Thoracic aorta (tissue), 2 donors: ENCODE measurements around the gene CYTL1. TPM values are rescaled to one million over a fixed set of nuclear protein-coding genes. Genes with fewer than 3 reads are reported as not detected.
"Not testable (repeated sequence)": the region's sequence is repeated elsewhere in the genome, so short reads cannot be mapped to it uniquely, and the experiment has no call there.

Experiments used
- ATAC-seq: fragments of 150-250 bp; one replicate; pipeline ENCODE4 v1.8.0; 2017; ENCODE audit warnings: low read depth; ENCODE audit not compliant: insufficient number of reproducible peaks, low FRiP score
- DNase-seq: peaks from one replicate; pipeline ENCODE4 v3.0.0-alpha.2; 2020; ENCODE audit warnings: low spot score
- H3K27ac ChIP-seq, 2 donors: fragments of 200-600 bp; sonication (generic); 1 replicate in 1 of 2; 2 replicates in 1 of 2; pipeline ENCODE4 v1.5.1; 2016; ENCODE audit warnings: mild to moderate bottlenecking in 2 of 2, moderate library complexity in 2 of 2
- H3K27me3 ChIP-seq: fragments of 200-600 bp; sonication (generic); replicated peaks from 2 replicates; pipeline ENCODE4 v1.6.0; 2016; ENCODE audit warnings: mild to moderate bottlenecking; ENCODE audit not compliant: insufficient read depth
- H3K36me3 ChIP-seq: fragments of 200-600 bp; sonication (generic); one replicate; pipeline ENCODE4 v1.5.1; 2016
- H3K4me1 ChIP-seq, 2 donors: fragments of 200-600 bp; sonication (generic); 1 replicate in 1 of 2; 2 replicates in 1 of 2; pipeline versions ENCODE4 v1.5.1 to v1.6.0; 2016; ENCODE audit warnings: low read depth in 2 of 2, mild to moderate bottlenecking in 1 of 2; ENCODE audit not compliant: control insufficient read depth in 1 of 2
- H3K4me3 ChIP-seq: fragments of 200-600 bp; sonication (generic); 2 replicates; pipeline ENCODE4 v1.5.1; 2016; ENCODE audit warnings: mild to moderate bottlenecking
- H3K9me3 ChIP-seq: fragments of 200-600 bp; sonication (generic); 2 replicates; pipeline ENCODE4 v1.5.1; 2016
- total RNA-seq, 2 donors: library from RNA; depleted of rRNA; stranded (reverse); fragments of >200 nt; gene quantifications; one replicate each; pipeline versions ENCODE4 v1.1.0 to v1.2.3, GENCODE V29; 2016
- TF ChIP-seq, protein P1 (sequence below): fragments of 200-600 bp; sonication (generic); IDR thresholded peaks from one replicate; pipeline ENCODE4 v1.5.1; 2019; ENCODE audit warnings: antibody characterized with exemption

The CYTL1 gene, protein sequence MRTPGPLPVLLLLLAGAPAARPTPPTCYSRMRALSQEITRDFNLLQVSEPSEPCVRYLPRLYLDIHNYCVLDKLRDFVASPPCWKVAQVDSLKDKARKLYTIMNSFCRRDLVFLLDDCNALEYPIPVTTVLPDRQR
- 100 to 1,000 TPM in 1 of 2 donors, 10 to 100 TPM in 1; 52.3 to 126 TPM for total RNA-seq

DNA sequence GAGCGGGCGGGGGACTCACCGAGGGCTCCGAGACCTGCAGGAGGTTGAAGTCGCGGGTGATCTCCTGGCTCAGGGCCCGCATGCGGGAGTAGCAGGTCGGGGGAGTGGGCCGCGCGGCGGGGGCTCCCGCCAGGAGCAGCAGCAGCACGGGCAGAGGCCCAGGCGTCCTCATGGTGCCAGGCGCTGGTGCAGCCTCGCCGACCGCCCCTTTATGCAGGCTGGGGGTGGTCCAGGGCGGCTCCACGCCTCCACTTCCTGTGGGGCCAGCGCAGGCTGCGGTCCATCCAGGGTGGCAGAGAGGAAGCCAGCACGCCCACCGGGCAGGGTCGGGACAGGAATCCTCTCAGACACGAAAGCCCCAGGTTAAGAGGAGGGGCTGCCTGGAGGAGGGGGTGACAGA, at the start of gene CYTL1:
CYTL1 (minus strand) TSS at position 185 of the 400 bp plus-strand sequence; CDS start at position 172, 13 bp downstream.
- no peaks in the 10 kb centered on the region for H3K36me3 ChIP-seq
- peak within 1 kb of the TSS; percentile 64 for H3K4me3 ChIP-seq
- H3K9me3 ChIP-seq: no peaks in the 10 kb centered on the region
- ATAC-seq (no peak), DNase-seq (no peak)
- TF ChIP-seq, protein P1, sequence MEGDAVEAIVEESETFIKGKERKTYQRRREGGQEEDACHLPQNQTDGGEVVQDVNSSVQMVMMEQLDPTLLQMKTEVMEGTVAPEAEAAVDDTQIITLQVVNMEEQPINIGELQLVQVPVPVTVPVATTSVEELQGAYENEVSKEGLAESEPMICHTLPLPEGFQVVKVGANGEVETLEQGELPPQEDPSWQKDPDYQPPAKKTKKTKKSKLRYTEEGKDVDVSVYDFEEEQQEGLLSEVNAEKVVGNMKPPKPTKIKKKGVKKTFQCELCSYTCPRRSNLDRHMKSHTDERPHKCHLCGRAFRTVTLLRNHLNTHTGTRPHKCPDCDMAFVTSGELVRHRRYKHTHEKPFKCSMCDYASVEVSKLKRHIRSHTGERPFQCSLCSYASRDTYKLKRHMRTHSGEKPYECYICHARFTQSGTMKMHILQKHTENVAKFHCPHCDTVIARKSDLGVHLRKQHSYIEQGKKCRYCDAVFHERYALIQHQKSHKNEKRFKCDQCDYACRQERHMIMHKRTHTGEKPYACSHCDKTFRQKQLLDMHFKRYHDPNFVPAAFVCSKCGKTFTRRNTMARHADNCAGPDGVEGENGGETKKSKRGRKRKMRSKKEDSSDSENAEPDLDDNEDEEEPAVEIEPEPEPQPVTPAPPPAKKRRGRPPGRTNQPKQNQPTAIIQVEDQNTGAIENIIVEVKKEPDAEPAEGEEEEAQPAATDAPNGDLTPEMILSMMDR: no peak
- no peaks in the 10 kb centered on the region for H3K27me3 ChIP-seq
- H3K27ac ChIP-seq: no peak within 1 kb of the TSS
- H3K4me1 ChIP-seq: no peaks in the 10 kb centered on the region

DNA sequence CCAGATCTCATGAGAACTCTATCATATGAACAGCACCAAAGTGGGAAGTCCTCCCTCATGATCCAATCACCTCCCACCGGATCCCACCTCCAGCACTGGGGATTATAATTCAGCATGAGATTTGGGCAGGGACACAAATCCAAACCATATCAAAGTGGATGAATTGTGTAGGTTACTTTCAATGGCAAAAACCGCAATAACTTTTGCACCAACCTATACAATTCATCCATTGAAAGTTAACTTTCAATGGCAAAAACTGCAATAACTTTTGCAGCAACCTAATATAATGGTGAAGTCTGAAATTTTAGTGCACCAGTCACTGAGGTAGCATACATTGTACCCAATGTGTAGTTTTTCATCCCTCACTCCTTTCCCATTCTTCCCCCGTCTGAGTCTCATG, 48.6 kb upstream of the CYTL1 start:
- DNase-seq (no peak), ATAC-seq (no peak)
- no peak overlapping the region for H3K27ac ChIP-seq
- H3K4me3 ChIP-seq: no peak overlapping the region
- no peaks in the 10 kb centered on the region for H3K4me1 ChIP-seq
- no peaks in the 10 kb centered on the region for H3K9me3 ChIP-seq
- H3K27me3 ChIP-seq: no peaks in the 10 kb centered on the region
- TF ChIP-seq, protein P1: no peak
- no peaks in the 10 kb centered on the region for H3K36me3 ChIP-seq

DNA sequence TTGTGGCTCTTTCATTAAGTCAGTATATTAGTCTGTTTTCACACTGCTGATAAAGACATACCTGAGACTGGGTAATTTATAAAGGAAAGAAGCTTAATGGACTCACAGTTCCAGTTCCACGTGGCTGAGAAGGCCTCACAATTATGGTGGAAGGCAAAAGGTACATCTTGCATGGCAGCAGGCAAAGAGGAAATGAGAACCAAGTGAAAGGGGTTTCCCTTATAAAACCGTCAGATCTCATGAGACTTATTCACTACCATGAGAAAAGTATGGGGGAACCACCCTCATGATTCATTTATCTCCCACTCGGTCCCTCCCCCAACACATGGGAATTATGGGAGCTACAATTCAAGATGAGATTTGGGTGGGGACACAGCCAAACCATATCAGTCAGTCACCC, 47.7 kb upstream of the CYTL1 start:
- ATAC-seq, H3K27ac ChIP-seq, H3K9me3 ChIP-seq, H3K27me3 ChIP-seq, H3K36me3 ChIP-seq, DNase-seq, H3K4me3 ChIP-seq, H3K4me1 ChIP-seq: not testable (repeated sequence)

GRCh38 chr4:5066101-5066500, 46.8 kb upstream of the CYTL1 start:
- no peak overlapping the region for H3K27ac ChIP-seq
- ATAC-seq (no peak), DNase-seq (no peak)
- H3K27me3 ChIP-seq: no peaks in the 10 kb centered on the region
- H3K4me1 ChIP-seq: no peaks in the 10 kb centered on the region
- H3K4me3 ChIP-seq: no peak overlapping the region
- TF ChIP-seq, protein P1: no peak
- no peaks in the 10 kb centered on the region for H3K9me3 ChIP-seq
- H3K36me3 ChIP-seq: no peaks in the 10 kb centered on the region

GRCh38 chr4:5055411-5055810, 36.2 kb upstream of the CYTL1 start:
- no peak for ATAC-seq
- Histone ChIP-seq H3K27me3 (no peaks in the 10 kb centered on the region), H3K4me1 (no peaks in the 10 kb centered on the region), H3K9me3 (no peaks in the 10 kb centered on the region), H3K27ac (no peak overlapping the region), H3K4me3 (no peak overlapping the region), H3K36me3 (no peaks in the 10 kb centered on the region)
- TF ChIP-seq, protein P1: no peak
- no peak for DNase-seq

DNA sequence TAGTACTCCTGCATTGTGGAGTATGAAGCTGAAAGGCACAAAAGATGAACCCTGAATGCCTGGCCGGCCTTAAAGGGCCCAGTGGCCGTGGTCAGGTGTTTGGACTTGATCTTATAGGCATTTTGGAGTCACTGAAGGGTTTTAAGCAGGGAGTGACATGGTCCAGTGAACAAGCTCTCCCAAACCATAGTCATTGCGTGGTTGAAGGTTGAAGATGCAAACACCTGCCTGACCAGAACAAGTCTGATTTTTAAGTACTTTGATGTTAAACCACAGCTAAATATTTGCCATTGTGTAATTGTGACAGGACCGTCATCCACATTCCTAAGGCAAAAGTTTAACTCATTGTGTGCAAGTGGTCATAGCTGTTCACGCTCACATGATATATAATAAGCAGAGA, 35.3 kb upstream of the CYTL1 start:
- Histone ChIP-seq H3K4me1 (no peaks in the 10 kb centered on the region), H3K36me3 (no peaks in the 10 kb centered on the region), H3K27me3 (no peaks in the 10 kb centered on the region), H3K9me3 (no peaks in the 10 kb centered on the region), H3K4me3 (no peak overlapping the region), H3K27ac (no peak overlapping the region)
- TF ChIP-seq, protein P1: no peak
- ATAC-seq: no peak
- no peak for DNase-seq
